MM.1S (cell line): ENCODE results near the gene GNAQ.
A peak's percentile ranks its signal among the peaks of the same experiment; 100 is the strongest.

ENCODE experiments used
- DNase-seq: peaks from one replicate; pipeline ENCODE4 v3.0.0-alpha.2; 2015
- H2AFZ ChIP-seq: fragments of 300-600 bp; sonication (generic); 2 replicates; pipeline ENCODE4 v1.6.0; 2016; ENCODE audit warnings: antibody characterized with exemption, low read length
- H3F3A ChIP-seq: fragments of 300-600 bp; sonication (generic); 2 replicates; pipeline ENCODE4 v1.6.1; 2016; ENCODE audit warnings: mild to moderate bottlenecking, antibody characterized with exemption, low read length, moderate library complexity, mixed read lengths; ENCODE audit not compliant: insufficient read depth
- H3K27ac ChIP-seq: fragments of 300-600 bp; sonication (generic); 2 replicates; pipeline ENCODE4 v1.5.1; 2016; ENCODE audit warnings: mild to moderate bottlenecking, low read length
- H3K27me3 ChIP-seq: fragments of 300-600 bp; sonication (generic); replicated peaks from 2 replicates; pipeline ENCODE4 v1.6.0; 2016; ENCODE audit warnings: low read length; ENCODE audit not compliant: insufficient read depth
- H3K36me3 ChIP-seq: fragments of 300-600 bp; sonication (generic); replicated peaks from 2 replicates; pipeline ENCODE4 v1.6.1; 2016; ENCODE audit warnings: mild to moderate bottlenecking, low read length, mixed read lengths; ENCODE audit not compliant: insufficient read depth
- H3K4me1 ChIP-seq: fragments of 300-600 bp; sonication (generic); 2 replicates; pipeline ENCODE4 v1.6.1; 2016; ENCODE audit warnings: low read length, mixed read lengths
- H3K4me2 ChIP-seq: fragments of 300-600 bp; sonication (generic); 2 replicates; pipeline ENCODE4 v1.6.0; 2016; ENCODE audit warnings: low read depth, low read length
- H3K4me3 ChIP-seq: fragments of 300-600 bp; sonication (generic); 2 replicates; pipeline ENCODE4 v1.5.1; 2016; ENCODE audit warnings: low read length, mixed read lengths
- H3K79me2 ChIP-seq: fragments of 300-600 bp; sonication (generic); 2 replicates; pipeline ENCODE4 v1.6.1; 2016; ENCODE audit warnings: mixed run types, low read length, mixed read lengths
- H3K9ac ChIP-seq: fragments of 300-600 bp; sonication (generic); 2 replicates; pipeline ENCODE4 v1.6.1; 2016; ENCODE audit warnings: low read length, mixed read lengths
- H3K9me2 ChIP-seq: fragments of 300-600 bp; sonication (generic); replicated peaks from 2 replicates; pipeline ENCODE4 v1.6.1; 2016; ENCODE audit warnings: mild to moderate bottlenecking, low read length, mixed read lengths; ENCODE audit not compliant: insufficient read depth
- H3K9me3 ChIP-seq: fragments of 300-600 bp; sonication (generic); replicated peaks from 2 replicates; pipeline ENCODE4 v1.6.1; 2016; ENCODE audit warnings: mild to moderate bottlenecking, low read length, mixed read lengths; ENCODE audit not compliant: insufficient read depth
- H4K20me1 ChIP-seq: fragments of 300-600 bp; sonication (generic); 2 replicates; pipeline ENCODE4 v1.6.1; 2016; ENCODE audit warnings: mild to moderate bottlenecking, low read length, moderate library complexity, mixed read lengths; ENCODE audit not compliant: insufficient read depth
- CTCF ChIP-seq: fragments of 300-600 bp; sonication (generic); IDR thresholded peaks from 2 replicates; pipeline ENCODE4 v1.5.1; 2016; ENCODE audit warnings: antibody characterized with exemption, low read length, mixed read lengths
- EZH2 ChIP-seq: fragments of 300-600 bp; sonication (generic); optimal IDR thresholded peaks from 2 replicates; pipeline ENCODE3; 2017; ENCODE audit warnings: low read depth, mild to moderate bottlenecking, antibody characterized with exemption, low read length, mixed read lengths
- EZH2phosphoT487 ChIP-seq: fragments of 300-600 bp; sonication (generic); IDR thresholded peaks from 2 replicates; pipeline ENCODE4 v1.6.1; 2018; ENCODE audit warnings: antibody characterized with exemption, low read length

The GNAQ gene

GRCh38 chr9:77753180-77753579 is 278.4 kb downstream of the GNAQ start:
- no peaks in the 10 kb centered on the region for H3K36me3 ChIP-seq
- no peak for DNase-seq
- no peak overlapping the region for H3K9ac ChIP-seq
- H3F3A ChIP-seq, result no peaks in the 10 kb centered on the region
- no peaks in the 10 kb centered on the region for H3K27me3 ChIP-seq
- H3K9me2 ChIP-seq, result no peaks in the 10 kb centered on the region
- no peaks in the 10 kb centered on the region for H3K4me1 ChIP-seq
- no peaks in the 10 kb centered on the region for H3K79me2 ChIP-seq
- no peak overlapping the region for H3K4me3 ChIP-seq
- H2AFZ ChIP-seq, result no peak overlapping the region
- H3K4me2 ChIP-seq, result no peak overlapping the region
- no peaks in the 10 kb centered on the region for H4K20me1 ChIP-seq
- TF ChIP-seq EZH2, result no peak
- TF ChIP-seq EZH2phosphoT487, result no peak
- TF ChIP-seq CTCF, result no peak
- H3K27ac ChIP-seq, result no peak overlapping the region
- no peaks in the 10 kb centered on the region for H3K9me3 ChIP-seq

- Histone ChIP-seq H2AFZ (no peak overlapping the region), H3F3A (no peaks in the 10 kb centered on the region), H3K4me1 (no peaks in the 10 kb centered on the region), H3K79me2 (no peaks in the 10 kb centered on the region), H3K36me3 (no peaks in the 10 kb centered on the region), H3K27ac (no peak overlapping the region), H3K9me2 (no peaks in the 10 kb centered on the region), H3K9ac (no peak overlapping the region), H4K20me1 (no peaks in the 10 kb centered on the region), H3K4me3 (no peak overlapping the region), H3K9me3 (no peaks in the 10 kb centered on the region), H3K27me3 (no peaks in the 10 kb centered on the region), H3K4me2 (no peak overlapping the region)
- no peak for DNase-seq
- no peak for TF ChIP-seq CTCF
- no peak for TF ChIP-seq EZH2phosphoT487
- no peak for TF ChIP-seq EZH2
Observed at GRCh38 chr9:77752554-77752953, 279.1 kb downstream of the GNAQ start.

- Histone ChIP-seq H3K9ac (no peak overlapping the region), H3K4me3 (no peak overlapping the region), H3K36me3 (no peaks in the 10 kb centered on the region), H3K4me1 (no peaks in the 10 kb centered on the region), H3K4me2 (no peak overlapping the region), H3K27me3 (no peaks in the 10 kb centered on the region), H3K79me2 (no peaks in the 10 kb centered on the region), H3K9me2 (no peaks in the 10 kb centered on the region), H2AFZ (no peak overlapping the region), H3K27ac (no peak overlapping the region), H3F3A (no peaks in the 10 kb centered on the region), H3K9me3 (no peaks in the 10 kb centered on the region), H4K20me1 (no peaks in the 10 kb centered on the region)
- TF ChIP-seq CTCF, result peak; percentile 54
- no peak for TF ChIP-seq EZH2
- no peak for TF ChIP-seq EZH2phosphoT487
- peak; percentile 40 for DNase-seq
Observed at GRCh38 chr9:77751341-77752091, 280.1 kb downstream of the GNAQ start.
